Smooth muscle cell (in vitro differentiated cells): Measurements from ENCODE around the gene DAZAP2. TPM values are rescaled to one million over a fixed set of nuclear protein-coding genes. Genes with fewer than 3 reads are reported as not detected.

Source experiments
- DNase-seq: peaks from one replicate; lab custom pipeline; 2025; ENCODE audit not compliant: unreplicated experiment; lab: John Stamatoyannopoulos, UW
- H2AFZ ChIP-seq: fragments of 200-600 bp; sonication (generic); 2 replicates; pipeline ENCODE4 v1.6.0; 2016; ENCODE audit warnings: antibody characterized with exemption, low read depth, mild to moderate bottlenecking
- H3F3A ChIP-seq: fragments of 200-600 bp; sonication (generic); 2 replicates; pipeline ENCODE4 v1.6.0; 2017; ENCODE audit warnings: antibody characterized with exemption, low read depth
- H3K27ac ChIP-seq: fragments of 200-600 bp; sonication (generic); 2 replicates; pipeline ENCODE4 v1.5.1; 2016; ENCODE audit warnings: low read depth, mild to moderate bottlenecking
- H3K27me3 ChIP-seq: fragments of 200-600 bp; sonication (generic); 2 replicates; pipeline ENCODE4 v1.6.1; 2016; ENCODE audit warnings: low read depth, mild to moderate bottlenecking
- H3K36me3 ChIP-seq: fragments of 200-600 bp; sonication (generic); 2 replicates; pipeline ENCODE4 v1.5.1; 2016; ENCODE audit warnings: low read depth
- H3K4me1 ChIP-seq: fragments of 200-600 bp; sonication (generic); 2 replicates; pipeline ENCODE4 v1.5.1; 2016; ENCODE audit warnings: low read depth
- H3K4me2 ChIP-seq: fragments of 200-600 bp; sonication (generic); 2 replicates; pipeline ENCODE4 v1.6.0; 2016; ENCODE audit warnings: mild to moderate bottlenecking
- H3K4me3 ChIP-seq: fragments of 200-600 bp; sonication (generic); 2 replicates; pipeline ENCODE4 v1.5.1; 2016; ENCODE audit warnings: mild to moderate bottlenecking
- H3K79me2 ChIP-seq: fragments of 200-600 bp; sonication (generic); 2 replicates; pipeline ENCODE4 v1.6.0; 2016; ENCODE audit warnings: low read depth, mild to moderate bottlenecking
- H3K9ac ChIP-seq: fragments of 200-600 bp; sonication (generic); 2 replicates; pipeline ENCODE4 v1.6.0; 2016; ENCODE audit warnings: low read depth
- H3K9me3 ChIP-seq: fragments of 200-600 bp; sonication (generic); replicated peaks from 2 replicates; pipeline ENCODE4 v1.5.1; 2016; ENCODE audit warnings: low read depth
- H4K20me1 ChIP-seq: fragments of 200-600 bp; sonication (generic); 2 replicates; pipeline ENCODE4 v1.6.0; 2016; ENCODE audit warnings: low read depth
- WGBS: methylation state at CpG from one replicate; pipeline ENCODE4 v1.1.7; 2016; ENCODE audit warnings: low lambda C conversion rate; 5-methylcytosine and 5-hydroxymethylcytosine counted together
- polyA plus RNA-seq: library from polyadenylated mRNA; unstranded; fragments of >200 nt; fragmentation: Nextera tagmentation; extraction: Ambion mirVana; gene quantifications from 2 replicates; pipeline ENCODE4 v1.2.1, GENCODE V29; 2016
- total RNA-seq: library from RNA; depleted of rRNA; stranded (reverse); fragments of >200 nt; gene quantifications from 2 replicates; pipeline ENCODE4 v1.2.3, GENCODE V29; 2014
- TF ChIP-seq, protein P1 (sequence below): fragments of 200-600 bp; sonication (generic); IDR thresholded peaks from 2 replicates; pipeline ENCODE4 v1.5.1; 2017; ENCODE audit warnings: borderline replicate concordance, mild to moderate bottlenecking, antibody characterized with exemption; ENCODE audit not compliant: insufficient read depth, poor library complexity, severe bottlenecking

DAZAP2 gene
- total and polyA plus RNA-seq, 2 experiments from 2014 or later, result 166 to 208 TPM

DNA sequence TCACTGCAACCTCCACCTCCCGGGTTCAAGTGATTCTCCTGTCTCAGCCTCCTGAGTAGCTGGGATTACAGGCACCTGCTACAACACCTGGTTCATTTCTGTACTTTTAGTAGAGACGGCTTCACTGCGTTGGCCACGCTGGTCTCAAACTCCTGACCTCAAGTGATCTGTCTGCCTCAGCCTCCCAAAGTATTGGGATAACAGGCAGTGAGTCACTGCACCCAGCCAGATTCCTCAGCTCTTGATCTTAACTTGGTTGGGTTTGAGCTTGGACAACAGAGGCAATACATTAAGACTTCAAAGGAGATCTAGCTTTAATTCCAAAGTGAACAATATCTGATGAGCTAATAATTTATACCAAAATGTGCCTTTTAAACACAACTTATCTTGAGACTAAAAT, 5.6 kb downstream of the DAZAP2 start:
- Histone ChIP-seq H3K36me3 (no peaks in the 10 kb centered on the region), H3F3A (peaks cover 3% of the 10 kb centered on the region), H3K4me2 (no peak overlapping the region), H2AFZ (no peak overlapping the region), H3K4me1 (no peaks in the 10 kb centered on the region), H3K27me3 (no peaks in the 10 kb centered on the region), H3K9me3 (no peaks in the 10 kb centered on the region), H3K79me2 (peaks cover 13% of the 10 kb centered on the region), H3K9ac (no peak overlapping the region), H3K27ac (no peak overlapping the region), H3K4me3 (no peak overlapping the region), H4K20me1 (no peaks in the 10 kb centered on the region)
- no peak for DNase-seq
- WGBS, result 76% methylated on average over 4 of the region's 4 CpGs
- TF ChIP-seq, protein P1, sequence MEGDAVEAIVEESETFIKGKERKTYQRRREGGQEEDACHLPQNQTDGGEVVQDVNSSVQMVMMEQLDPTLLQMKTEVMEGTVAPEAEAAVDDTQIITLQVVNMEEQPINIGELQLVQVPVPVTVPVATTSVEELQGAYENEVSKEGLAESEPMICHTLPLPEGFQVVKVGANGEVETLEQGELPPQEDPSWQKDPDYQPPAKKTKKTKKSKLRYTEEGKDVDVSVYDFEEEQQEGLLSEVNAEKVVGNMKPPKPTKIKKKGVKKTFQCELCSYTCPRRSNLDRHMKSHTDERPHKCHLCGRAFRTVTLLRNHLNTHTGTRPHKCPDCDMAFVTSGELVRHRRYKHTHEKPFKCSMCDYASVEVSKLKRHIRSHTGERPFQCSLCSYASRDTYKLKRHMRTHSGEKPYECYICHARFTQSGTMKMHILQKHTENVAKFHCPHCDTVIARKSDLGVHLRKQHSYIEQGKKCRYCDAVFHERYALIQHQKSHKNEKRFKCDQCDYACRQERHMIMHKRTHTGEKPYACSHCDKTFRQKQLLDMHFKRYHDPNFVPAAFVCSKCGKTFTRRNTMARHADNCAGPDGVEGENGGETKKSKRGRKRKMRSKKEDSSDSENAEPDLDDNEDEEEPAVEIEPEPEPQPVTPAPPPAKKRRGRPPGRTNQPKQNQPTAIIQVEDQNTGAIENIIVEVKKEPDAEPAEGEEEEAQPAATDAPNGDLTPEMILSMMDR, result no peak

- Histone ChIP-seq H3K27ac (peak overlapping the region; percentile 8), H3K9ac (no peak overlapping the region), H3K9me3 (no peaks in the 10 kb centered on the region), H3K4me1 (no peaks in the 10 kb centered on the region), H4K20me1 (no peaks in the 10 kb centered on the region), H3K27me3 (no peaks in the 10 kb centered on the region), H3K36me3 (no peaks in the 10 kb centered on the region), H3K4me2 (no peak overlapping the region), H3K4me3 (no peak overlapping the region), H2AFZ (no peak overlapping the region), H3K79me2 (no peaks in the 10 kb centered on the region), H3F3A (peaks cover 3% of the 10 kb centered on the region)
- no peak for DNase-seq
- TF ChIP-seq, protein P1, result no peak
- WGBS, result 96% methylated on average over 11 of the region's 11 CpGs
Measured at GRCh38 chr12:51245476-51246253, 7.0 kb downstream of the DAZAP2 start.

DNA sequence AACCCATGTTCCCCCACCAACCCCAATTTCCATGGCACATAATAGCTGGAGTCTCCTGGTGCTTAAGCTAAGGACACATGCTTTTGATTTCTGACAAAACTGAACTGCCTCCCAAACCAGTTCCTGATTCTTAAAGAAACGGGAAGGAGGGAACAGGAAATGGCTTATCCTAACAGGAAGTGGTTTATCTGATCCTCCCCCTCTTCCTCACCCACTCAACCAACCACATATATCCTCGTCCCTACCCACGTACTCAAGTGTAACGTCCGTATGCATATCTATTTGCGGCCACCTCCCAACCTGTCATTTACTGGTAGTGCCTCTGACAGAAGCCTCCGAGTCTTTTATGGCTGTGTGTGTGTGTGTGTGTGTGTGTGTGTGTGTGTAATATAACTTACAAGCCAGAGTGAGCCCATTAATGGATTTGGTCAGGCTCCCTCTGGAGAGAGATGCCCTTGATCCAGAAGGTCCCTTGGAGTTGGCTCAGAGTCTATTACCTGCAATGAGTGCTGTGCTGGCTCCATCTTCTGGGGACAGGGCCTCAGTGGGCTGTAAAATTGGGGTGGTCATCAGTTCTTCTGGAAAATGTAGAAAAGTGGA, 7.7 kb downstream of the DAZAP2 start:
- no peaks in the 10 kb centered on the region for H3K79me2 ChIP-seq
- H3K27me3 ChIP-seq, result no peaks in the 10 kb centered on the region
- DNase-seq, result no peak
- 17% methylated on average over 7 of the region's 7 CpGs for WGBS
- H3K9me3 ChIP-seq, result no peaks in the 10 kb centered on the region
- no peak overlapping the region for H2AFZ ChIP-seq
- H3F3A ChIP-seq, result peaks cover 3% of the 10 kb centered on the region
- no peaks in the 10 kb centered on the region for H3K4me1 ChIP-seq
- peak overlapping the region; percentile 8 for H3K27ac ChIP-seq
- H3K4me2 ChIP-seq, result no peak overlapping the region
- no peak overlapping the region for H3K9ac ChIP-seq
- TF ChIP-seq, protein P1, result no peak
- no peaks in the 10 kb centered on the region for H4K20me1 ChIP-seq
- H3K36me3 ChIP-seq, result no peaks in the 10 kb centered on the region
- no peak overlapping the region for H3K4me3 ChIP-seq
